HG02943 (cell line): ENCODE results near the gene CWF19L1.
A peak's percentile ranks its signal among the peaks of the same experiment; 100 is the strongest.
"Not testable (repeated sequence)": the region's sequence is repeated elsewhere in the genome, so short reads cannot be mapped to it uniquely, and the experiment has no call there.

ENCODE experiments used
- ATAC-seq: cut with Tn5 transposase; IDR thresholded peaks from one replicate; pipeline ENCODE4 v1.9.1; 2021; ENCODE audit warnings: mild to moderate bottlenecking, low read depth, moderate library complexity; ENCODE audit not compliant: unreplicated experiment

Gene CWF19L1

DNA sequence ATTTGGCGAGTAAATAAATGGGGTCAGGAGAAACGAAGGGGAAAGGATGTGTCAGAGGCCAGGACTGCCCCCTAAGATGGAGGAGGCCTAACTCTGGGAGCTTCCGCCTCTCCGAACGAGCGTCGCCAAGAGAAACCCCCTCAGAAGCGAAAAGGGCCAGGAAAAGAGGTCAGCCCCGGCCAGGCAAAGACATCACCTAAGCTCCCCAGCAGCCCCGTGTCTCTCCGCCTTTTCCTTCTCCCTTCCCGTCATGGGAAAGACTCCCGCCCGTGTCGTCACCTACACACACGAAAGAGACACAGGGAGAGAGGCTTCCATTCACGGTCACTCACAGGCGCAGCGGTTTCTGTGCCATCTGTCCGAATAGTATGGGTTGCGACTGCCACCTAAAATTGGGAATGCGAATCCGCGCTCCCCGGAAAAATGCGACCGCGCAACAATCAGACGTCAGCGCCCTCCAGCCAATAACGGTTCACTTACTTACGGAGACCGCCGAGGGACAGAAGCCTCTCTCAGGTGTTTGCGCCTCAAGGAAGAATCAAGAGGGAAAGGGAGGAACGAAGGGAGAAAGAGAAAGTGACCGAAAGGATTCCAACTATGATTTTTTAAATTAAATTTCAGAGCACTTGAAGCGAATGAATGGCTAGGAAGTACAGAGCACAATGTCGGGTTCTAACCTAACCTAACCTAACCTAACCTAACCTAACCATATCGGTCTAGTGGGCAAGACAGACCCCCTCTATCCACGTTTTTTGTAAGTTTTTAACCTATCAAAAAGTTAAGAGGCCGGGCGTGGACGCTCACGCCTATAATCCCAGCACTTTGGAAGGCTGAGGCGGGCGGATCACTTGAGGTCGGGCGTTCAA lies at the start of gene CWF19L1:
Gene CWF19L1 (minus strand): TSS at position 400 of the 866 bp plus-strand sequence. CDS start 45 bp downstream, at position 355.
- peak; percentile 65 for ATAC-seq

DNA sequence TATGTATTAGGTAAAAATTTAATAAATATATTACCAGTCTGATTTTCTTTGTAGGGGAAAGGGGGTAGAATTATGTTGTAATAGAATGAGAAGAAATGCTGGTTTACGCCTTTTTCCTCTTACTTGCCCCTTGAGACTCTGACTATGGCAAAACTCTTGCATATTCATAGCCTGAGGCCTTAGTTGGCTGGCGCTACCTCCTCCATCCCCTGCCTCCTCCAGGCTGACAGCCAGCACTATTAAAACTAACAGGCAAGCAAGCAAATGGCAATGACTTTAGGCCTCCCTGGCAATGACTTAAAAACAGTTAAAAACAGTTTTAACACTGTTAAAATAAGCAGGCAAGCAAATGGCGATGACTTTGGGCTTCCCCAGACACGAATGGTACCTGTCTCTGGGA lies 48.2 kb upstream of the CWF19L1 start:
- no peak for ATAC-seq

GRCh38 chr10:100311298-100311697 lies 43.9 kb upstream of the CWF19L1 start:
- ATAC-seq, result no peak

DNA sequence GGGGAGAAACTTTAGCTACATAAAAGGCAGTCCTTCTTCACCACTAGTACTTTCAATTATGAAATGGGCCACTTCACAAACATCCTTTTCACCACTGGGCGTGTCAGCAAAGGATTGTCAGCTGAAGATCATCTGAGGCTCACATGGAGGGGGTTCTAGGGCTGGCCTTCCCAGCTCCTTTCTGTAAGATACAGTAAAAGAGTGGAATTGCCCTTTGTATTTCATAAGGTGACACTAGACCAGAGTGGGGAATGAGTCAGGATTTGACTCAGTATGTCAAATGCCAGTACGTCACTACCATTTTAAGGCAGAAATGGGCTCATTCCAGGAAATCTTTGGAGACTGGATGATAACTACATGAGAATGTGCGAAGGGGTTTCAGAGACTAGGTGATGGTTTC lies 40.2 kb upstream of the CWF19L1 start:
- no peak for ATAC-seq

DNA sequence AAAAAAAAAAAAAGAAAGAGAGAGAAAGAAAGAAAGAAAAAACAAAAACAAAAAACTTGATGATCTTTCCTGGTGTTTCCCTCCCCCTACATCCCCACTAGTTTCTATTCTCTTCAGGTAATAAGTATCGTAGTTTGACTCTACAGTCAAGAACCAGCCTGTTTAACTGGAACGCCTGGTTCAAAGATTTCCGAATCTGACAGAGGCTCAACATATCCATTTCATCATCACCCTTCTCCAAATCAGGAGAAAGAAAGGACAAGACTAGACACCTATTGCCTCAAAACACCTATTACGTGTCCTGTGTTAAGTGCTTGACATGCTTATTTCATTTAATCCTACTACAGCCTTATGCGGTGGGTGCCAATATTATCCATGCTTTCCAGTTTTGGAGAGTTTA lies 39.4 kb upstream of the CWF19L1 start:
- ATAC-seq, result no peak

DNA sequence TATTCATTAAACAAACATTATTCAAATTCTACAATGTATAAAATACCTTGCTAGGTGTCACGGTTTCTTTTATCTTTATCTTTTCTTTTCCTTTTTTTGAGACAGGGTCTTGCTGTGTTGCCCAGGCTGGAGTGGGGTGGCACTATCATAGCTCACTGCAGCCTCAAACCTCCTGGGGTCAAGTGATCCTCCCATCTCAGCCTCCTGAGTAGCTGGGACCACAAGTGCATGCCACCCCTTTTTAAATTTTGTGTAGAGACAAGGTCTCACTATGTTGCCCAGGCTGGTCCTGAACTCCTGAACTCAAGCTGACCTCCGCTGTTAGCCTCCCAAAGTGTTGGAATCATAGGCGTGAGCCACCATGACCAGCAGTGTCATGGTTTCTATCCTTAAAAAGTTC lies 37.0 kb upstream of the CWF19L1 start:
- ATAC-seq, result no peak

DNA sequence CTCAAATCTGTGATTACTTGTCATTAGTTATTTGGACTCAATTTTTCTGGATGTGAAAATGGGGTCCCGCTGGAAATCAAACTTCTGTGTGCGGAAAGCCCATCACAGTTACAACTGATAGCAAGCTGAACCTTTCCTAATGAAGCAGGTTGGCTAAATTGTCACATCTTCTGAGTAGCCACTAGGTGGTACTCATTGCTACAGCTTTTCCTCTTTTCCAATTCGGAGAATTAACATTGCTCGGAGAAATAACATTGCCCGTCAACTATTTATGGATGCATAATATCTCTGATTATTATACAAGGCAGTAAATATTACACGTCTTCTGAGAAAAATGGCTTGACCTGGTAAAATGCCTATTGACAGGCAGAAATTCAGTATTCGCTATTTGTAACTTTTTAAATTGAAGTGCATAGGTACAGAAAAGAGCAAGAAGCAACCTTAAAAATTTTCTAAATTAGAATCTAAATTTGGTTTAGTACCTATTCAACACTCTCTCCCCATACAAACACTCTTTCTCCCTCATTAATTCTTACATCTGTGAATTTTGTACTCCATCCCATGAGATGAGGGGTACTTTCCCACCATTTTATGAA lies 36.4 kb upstream of the CWF19L1 start:
- ATAC-seq, result no peak

DNA sequence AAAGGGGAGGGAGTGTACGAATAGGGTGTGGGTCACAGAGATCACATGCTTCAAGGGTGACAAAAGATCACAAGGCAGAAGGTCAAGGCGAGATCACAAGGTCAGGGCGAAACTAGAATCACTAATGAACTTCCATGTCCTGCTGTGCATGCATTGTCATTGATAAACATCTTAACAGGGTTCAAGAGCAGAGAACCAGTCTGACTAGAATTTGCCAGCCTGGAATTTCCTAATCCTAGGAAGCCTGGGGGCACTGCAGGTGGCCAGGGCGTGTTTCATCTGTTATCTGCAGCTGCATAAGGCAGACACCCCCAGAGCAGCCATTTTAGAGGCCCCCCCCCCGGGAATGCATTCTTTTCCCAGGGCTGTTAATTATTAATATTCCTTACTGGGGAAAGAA lies 33.7 kb upstream of the CWF19L1 start:
- not testable (repeated sequence) for ATAC-seq

GRCh38 chr10:100297242-100297641 lies 29.8 kb upstream of the CWF19L1 start:
- no peak for ATAC-seq

GRCh38 chr10:100293066-100293465 lies 25.6 kb upstream of the CWF19L1 start:
- no peak for ATAC-seq

DNA sequence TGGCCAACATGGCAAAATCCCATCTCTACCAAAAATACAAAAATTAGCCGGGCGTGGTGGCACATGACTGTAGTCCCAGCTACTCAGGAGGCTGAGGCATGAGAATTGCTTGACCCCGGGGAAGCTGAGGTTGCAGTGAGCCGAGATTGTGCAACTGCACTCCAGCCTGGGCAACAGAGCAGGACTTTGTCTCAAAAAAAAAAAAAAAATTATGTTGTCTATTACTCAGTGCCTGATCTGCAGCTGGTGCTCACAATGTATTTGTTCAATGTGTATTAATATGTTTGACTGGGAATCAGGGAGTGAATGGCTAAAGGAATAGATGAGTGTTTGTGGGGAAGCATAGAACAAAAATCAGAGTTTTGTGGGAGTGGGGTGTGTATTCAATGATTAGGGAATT lies 24.9 kb upstream of the CWF19L1 start:
- not testable (repeated sequence) for ATAC-seq

DNA sequence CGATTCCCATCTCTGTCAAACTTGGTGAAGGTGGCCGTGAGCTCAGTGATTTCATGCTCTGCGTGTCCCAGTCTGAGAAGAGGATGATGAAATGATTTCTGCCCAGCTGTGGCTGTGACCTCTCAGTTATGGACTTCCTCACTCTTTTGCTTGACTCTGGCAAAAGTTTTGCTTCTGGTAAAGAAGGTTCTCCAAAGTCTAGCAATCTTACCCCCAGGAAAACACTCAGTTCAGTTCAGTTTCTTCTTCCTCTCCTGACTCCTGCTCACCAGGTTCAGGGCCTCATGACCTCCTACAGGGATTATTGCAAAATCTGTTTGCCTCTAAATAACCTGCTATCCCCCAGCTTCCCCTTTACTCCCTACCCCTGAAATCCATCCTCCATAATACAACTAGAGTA lies 23.9 kb upstream of the CWF19L1 start:
- ATAC-seq, result no peak

DNA sequence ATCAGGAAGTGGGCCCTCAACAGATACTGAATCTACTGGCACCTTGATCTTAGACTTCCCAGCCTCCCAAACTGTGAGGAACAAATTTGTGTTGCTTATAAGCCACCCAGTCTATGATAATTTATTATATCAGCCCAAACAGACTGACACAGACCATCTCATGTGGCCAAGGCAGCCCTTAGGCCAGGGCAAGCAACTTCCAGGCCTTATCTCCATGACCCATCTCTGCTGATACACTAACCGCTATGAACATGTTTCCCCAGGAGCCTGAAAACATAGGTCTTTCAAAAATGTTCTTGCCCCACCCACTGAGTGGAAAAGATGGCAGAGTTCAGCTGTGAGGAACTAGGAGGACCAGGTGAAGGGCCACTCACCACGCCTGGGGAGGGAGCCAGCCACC lies 22.2 kb upstream of the CWF19L1 start:
- ATAC-seq, result no peak

DNA sequence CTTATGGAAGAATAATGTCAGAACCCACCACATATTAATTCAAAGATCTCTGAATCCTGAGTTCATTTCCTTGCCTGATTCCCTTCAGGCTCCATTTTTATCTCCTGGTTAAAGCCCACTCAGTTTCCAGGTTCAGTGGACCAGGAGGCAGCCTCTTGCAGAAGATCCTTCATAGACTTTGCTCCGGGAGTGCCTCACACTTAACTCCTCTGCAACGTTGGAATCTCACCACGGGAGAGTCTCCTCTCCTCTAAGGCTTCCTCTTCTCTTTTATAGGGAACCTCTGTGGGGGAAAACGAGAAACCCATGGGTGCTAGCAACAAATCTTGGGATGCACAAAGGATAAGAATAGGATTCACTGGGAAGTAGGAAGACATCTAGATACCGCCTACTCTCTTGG lies 20.8 kb upstream of the CWF19L1 start:
- ATAC-seq, result no peak

GRCh38 chr10:100287756-100288155 lies 20.3 kb upstream of the CWF19L1 start:
- no peak for ATAC-seq

- peak; percentile 84 for ATAC-seq
Observed at GRCh38 chr10:100286051-100287033, 18.9 kb upstream of the CWF19L1 start, which contains the start of gene BLOC1S2. TSS of gene BLOC1S2 (minus strand) at chr10:100286680. CDS start at chr10:100286659, 21 bp downstream.

GRCh38 chr10:100285326-100285725 lies 17.9 kb upstream of the CWF19L1 start:
- ATAC-seq, result not testable (repeated sequence)

DNA sequence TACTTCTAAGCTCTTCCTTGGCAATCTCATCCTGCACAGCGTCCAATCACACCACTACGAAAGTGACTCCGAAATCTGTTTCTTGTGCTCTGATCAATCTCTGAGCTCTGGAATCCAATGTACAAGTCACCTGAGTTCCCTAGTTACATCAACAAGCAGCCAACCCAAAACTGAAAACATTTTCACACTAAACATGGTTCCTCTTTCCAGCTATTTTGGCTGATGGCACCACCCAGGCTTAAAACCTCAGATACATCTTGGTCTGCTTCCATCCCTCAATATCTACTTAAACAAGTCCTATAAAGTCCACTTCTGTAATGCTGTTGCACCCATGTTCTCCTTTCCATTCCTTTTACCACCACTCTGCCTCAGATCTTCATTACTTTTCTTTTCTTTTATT lies 15.5 kb upstream of the CWF19L1 start:
- ATAC-seq, result no peak

DNA sequence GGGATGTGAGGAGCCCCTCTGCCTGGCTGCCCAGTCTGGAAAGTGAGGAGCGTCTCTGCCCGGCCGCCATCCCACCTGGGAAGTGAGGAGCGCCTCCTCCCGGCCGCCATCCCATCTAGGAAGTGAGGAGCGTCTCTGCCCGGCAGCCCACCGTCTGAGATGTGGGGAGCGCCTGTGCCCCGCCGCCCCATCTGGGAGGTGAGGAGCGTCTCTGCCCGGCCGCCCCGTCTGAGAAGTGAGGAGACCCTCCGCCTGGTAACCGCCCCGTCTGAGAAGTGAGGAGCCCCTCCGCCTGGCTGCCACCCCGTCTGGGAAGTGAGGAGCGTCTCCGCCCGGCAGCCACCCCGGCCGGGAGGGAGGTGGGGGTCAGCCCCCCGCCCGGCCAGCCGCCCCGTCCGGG lies 9.5 kb upstream of the CWF19L1 start:
- not testable (repeated sequence) for ATAC-seq

DNA sequence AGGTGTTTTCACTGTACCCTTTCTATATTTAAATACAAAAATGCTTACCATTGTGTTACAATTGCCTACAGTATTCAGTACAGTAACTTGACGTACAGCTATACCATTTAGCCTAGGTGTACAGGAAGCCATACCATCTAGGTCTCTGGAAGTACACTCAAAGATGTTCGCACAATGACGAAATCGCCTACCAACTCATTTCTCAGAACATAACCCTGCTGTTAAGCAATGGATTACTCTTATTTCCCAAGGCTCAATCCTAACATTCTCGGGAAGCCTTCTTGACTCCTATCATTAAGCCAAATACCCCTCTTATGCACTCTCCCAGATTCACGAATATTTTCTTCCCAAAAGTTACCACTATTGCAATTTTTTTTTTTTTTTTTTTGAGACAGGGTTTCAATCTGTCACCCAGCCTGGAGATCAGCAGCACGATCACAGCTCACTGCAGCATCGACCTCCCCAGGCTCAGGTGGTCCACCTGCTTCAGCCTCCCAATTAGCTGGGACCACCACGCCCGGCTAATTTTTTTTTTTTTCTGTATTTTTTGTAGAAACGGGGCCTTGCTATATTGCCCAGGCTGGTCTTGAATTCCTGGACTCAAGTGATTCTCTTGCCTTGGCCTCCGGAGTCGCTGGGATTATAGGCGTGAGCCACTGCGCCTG lies 1.5 kb downstream of the CWF19L1 start:
- no peak for ATAC-seq
